GM18867 (cell line): ENCODE data around the gene AQP5.

Source experiments
- ATAC-seq: cut with Tn5 transposase; IDR thresholded peaks from one replicate; pipeline ENCODE4 v1.9.1; 2021; ENCODE audit warnings: mild to moderate bottlenecking, moderate library complexity; ENCODE audit not compliant: unreplicated experiment

Gene AQP5

DNA sequence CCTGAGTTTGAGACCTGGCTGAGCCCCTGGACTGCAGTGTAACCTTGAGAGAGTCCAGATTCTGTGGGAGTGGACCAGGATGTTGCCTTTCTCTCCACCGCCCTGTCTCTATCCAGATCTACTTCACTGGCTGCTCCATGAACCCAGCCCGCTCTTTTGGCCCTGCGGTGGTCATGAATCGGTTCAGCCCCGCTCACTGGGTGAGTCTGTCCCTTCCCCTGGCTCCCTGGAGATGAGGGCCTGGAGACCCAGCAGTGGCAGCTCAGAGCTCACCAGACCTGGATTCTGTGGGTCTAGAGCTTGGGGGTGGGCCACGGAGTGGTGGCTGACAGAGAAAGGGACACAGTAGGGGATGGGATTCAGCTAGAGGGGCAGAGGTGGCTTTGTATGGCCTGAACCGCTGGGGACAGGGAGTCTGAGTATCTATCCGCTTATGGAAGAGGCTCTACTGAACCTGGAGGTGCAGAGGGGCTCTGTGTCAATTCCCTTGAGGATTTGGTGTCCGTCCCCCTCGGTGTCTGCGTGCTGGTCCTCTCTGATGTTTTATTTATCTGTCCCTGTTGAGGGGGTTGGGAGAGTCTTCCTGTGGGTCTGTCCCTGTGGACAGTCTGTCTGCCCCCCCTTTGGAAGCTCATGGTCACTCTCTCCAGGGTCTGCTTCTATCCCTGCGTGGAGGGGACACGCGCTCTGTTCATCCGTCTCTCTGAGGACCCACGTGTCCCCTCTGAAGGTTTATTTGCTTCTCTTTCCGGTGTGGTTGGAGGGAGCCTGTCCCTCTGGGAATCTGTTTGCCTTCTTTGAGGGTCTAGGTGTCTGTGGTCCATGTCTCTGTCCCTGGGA lies 2.5 kb downstream of the AQP5 start:
- ATAC-seq, result no peak

GRCh38 chr12:49964849-49965624 lies 3.4 kb downstream of the AQP5 start:
- no peak for ATAC-seq

GRCh38 chr12:49965836-49966235 lies 4.2 kb downstream of the AQP5 start:
- ATAC-seq, result no peak

- ATAC-seq, result no peak
These were observed 4.9 kb downstream of the AQP5 start for GRCh38 chr12:49966511-49967041.

DNA sequence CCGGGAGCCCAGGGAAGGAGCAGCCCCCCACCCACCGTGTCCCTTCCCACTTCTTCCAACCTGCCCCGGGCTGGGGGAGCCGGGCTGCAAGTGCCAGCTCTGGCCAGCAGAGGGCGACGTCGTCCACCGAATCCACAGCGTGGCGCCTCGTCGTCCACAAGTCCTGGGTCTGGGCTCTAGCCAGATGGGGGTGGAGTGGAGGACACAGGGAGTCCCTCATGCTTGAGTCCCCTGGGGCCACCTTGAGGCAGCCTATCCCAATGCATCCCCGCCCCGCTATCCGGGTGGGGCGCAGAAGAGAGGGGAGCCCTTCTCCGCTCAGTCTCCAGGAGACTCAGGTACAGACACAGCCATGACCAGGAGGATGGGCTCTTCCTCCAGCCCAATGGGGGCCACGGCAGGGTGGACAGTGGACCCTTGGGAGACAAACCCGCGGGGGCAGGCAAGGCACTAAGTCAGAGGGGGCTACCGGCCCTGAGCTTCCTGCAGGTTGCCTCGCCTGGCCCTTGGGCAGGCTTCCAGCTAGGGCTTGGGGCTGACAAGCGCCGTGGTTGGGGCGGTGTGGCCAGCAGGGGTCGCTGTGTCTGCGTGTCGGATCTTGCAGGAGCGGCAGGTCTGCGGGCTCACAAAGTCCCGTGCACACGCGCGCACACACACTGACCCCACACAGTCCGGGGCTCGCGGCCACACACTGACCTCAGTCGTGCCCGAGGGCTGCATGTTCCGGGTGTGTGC lies 5.5 kb downstream of the AQP5 start:
- ATAC-seq, result peak; percentile 61

DNA sequence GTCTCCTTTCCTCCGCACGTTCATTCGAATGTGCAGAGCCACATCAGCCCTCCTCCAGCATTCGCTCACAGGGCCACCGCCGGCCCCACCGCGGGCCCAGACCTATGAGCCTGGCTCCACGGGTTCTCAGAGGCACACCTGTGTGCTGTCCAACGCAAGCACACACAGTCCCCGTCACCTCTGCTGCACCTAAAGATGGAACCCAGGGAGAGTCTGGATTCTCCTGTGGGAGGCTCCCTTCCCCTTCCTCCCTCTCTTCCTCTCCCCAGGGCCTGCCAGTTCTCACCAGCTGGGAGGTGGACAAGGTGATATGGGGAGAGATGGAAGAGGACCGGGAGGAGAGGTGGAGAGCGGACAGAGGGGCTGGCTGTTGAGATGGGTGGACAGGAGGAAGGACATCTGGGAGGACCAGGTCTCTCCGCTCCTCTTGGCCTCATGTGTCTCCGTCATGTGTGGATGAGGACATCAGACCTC lies 6.1 kb downstream of the AQP5 start:
- ATAC-seq, result no peak

DNA sequence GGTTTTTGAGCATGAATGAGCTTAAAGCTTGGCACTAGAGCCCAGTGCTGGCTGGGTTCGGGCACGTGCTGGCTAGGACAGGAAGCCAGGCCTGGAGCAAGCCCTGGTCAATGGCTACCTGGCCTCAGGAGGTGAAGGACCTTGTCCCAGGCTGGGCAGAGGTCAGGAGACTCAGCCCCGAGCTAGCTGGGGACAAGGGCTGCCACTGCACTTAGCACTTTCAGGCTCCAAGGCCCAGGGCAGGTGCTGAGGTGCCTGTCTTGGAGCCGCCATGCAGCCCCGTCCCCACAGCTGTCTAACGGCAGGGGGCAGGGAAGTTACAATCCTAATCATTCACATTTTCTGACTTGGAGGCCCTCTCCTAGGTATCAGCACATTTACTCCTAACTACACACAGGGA lies 6.8 kb downstream of the AQP5 start:
- ATAC-seq, result no peak

GRCh38 chr12:49969027-49969426 lies 7.4 kb downstream of the AQP5 start:
- ATAC-seq, result no peak

DNA sequence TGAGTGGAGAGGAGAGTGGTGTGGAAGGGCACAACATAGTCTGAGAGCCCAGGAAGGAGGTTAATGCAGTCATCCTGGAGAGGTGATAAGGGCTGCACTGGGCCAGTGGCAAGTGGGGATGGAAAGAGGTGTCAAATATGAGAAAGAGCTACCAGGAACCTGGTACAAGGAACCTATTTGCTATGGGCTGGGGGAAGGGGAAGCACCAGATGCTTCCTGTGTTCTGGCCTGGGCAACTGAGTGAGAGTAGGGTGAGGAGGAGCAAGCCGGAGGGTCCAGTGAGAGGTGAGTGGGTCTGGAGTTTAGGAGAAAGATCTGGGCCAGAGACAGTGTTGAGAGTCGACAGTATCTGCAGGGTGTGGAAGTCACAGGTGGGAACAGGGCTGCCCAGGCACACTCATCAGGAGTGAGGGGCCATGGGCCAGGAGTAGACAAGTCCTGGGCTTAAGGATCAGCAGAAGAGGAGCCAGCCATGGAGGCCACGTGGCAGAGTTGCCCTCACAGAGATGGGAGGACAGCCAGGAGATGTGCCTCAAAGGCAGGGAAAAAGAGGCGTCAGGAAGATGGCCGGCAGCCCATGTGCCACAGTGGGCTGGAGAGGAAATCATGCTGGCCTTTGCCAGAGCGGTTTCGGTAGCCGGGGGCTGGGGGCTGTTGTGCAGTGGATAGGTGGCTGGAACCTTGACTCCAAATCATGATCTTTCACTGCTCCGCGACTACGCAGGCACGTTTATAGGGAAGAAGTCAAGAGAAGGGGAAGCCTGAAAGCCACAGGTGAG lies 8.2 kb downstream of the AQP5 start:
- no peak for ATAC-seq

GRCh38 chr12:49970658-49971057 lies 9.0 kb downstream of the AQP5 start:
- no peak for ATAC-seq

DNA sequence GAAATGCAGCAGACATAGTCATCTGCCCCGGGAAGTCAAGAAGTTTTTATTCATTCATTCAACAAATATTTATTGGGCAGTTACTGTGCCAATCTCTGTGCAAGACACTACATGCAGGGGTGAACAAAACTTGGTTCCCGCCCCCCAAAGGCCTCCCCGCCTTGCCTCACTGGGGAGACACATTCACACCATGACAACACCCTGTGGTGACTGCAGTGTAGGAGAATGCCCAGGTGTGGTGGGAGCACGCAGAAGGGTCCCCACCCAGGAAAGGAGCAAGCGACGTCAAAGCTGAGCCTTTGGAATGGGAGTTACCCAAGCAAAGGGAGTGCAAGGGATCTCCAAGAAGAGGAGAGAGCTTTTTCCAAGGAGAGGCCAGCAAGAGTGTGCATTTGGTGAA lies 9.5 kb downstream of the AQP5 start:
- ATAC-seq, result no peak

DNA sequence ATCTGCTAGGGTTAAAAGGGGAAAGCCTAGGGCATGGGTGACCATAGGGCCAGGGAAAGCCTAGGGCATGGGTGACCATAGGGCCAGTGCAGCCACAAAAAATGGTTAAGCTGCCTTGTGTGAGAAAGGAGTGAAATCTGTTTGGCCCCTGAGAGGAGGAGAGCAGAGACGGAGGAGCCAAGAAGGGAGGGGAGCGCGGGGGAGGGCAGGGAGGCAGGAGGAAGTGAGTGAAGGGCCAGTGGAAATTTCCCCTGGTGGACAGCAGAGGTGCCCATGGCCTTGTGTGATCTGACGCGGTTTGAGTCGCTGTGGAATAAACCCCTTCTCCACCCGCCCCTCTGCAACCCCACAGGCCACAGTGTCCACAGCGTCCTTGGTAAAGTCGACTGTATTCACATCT lies 10.5 kb downstream of the AQP5 start:
- ATAC-seq, result no peak

DNA sequence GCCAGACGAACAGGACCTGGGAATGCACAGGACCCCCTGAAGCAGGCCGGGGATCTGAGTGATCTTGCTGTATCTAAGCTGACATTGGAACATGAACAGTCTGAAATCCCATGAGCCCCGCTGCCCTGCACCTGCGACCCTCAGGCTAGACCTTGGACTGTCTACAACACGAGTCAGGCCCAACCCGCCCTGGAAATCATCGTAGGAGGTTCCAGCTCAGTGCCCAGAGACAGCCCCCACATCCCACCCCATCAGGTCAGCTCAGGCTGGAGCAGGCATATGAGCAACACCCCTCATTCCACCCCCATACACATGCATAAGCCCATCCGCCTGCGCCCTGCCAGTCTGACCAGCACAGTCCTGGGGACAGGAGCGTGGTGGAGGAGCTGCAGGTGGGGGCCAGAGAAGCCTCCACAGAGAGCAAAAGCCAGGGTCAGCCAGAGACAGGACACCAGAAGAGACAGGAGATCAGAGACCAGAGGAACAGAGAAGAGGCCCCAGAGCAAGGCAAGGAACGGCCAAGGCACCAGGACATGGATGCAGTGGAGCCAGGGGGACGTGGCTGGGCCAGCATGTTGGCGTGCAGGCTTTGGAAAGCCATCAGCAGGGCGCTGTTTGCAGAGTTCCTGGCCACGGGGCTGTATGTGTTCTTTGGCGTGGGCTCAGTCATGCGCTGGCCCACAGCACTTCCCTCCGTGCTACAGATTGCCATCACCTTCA lies 11.1 kb downstream of the AQP5 start, which contains the start of gene AQP6:
AQP6 (plus strand) TSS at position 307 of the 720 bp plus-strand sequence; CDS start at position 534, 227 bp downstream.
- ATAC-seq, result no peak

- ATAC-seq, result no peak
These were observed 11.7 kb downstream of the AQP5 start for GRCh38 chr12:49973361-49973830.

DNA sequence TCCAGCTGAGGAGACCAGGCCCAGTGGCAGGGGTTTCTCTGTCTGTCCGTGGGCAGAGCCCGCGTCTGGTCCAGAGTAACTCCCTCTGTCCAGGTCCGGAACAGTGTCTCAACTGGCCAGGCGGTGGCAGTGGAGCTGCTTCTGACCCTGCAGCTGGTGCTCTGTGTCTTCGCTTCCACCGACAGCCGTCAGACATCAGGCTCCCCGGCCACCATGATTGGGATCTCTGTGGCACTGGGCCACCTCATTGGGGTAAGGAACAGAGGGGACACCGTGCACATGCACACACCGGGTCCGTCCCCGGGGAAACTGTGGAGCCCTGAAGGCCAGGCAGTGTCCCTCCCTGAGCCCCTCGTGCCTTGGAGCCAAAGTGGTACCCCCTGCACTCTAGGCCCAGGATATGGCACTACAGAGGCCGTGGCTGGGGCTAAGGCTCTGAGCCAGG lies 12.6 kb downstream of the AQP5 start:
- ATAC-seq, result no peak

- no peak for ATAC-seq
These were observed 13.1 kb downstream of the AQP5 start for GRCh38 chr12:49974677-49975317.

DNA sequence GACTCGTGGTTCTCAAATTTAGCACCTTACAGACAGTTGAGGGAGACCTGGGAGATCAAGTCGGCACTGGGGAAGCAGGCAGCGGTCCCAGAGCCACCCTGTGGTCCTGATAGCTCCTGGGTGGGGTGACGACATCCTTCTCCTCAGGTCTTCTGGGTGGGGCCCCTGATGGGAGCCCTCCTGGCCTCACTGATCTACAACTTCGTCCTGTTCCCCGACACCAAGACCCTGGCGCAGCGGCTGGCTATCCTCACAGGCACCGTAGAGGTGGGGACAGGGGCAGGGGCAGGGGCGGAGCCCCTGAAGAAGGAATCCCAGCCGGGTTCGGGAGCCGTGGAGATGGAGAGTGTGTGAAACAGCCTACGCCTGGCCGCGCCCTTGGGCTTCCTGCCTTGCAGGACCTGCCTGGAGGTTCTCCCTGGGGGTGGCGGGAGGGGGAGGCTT lies 13.7 kb downstream of the AQP5 start:
- ATAC-seq, result no peak

DNA sequence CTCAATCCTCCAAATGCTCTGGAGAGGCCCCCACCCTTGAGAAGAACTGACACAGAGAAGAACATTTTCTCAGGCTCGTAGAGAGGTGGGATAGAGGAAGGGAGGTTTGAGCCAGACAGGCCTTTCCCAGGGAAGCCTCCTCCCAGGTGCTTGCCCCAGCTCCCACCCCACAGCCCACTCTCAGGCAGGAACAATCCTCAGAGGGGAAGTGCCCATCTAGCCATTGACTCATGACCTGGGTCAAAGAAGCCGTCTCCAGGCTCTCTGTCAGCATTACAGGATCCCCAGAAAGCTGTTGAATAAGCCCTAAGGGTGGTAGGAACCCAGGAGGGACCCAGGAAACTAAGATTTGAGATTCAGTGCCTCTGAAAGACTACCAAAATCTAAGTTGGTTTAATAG lies 14.9 kb downstream of the AQP5 start:
- no peak for ATAC-seq

GRCh38 chr12:49978125-49978524 lies 16.5 kb downstream of the AQP5 start:
- ATAC-seq, result no peak
